Gastrocnemius medialis (tissue), 4 donors: ENCODE measurements around the gene RPL36A.

Experiments used
- CTCF ChIP-seq, 5 experiments: fragments of 450-650 bp in 3 of 5; fragments of 200-600 bp in 2 of 5; sonication (generic) in 2 of 5; IDR thresholded peaks in 4 of 5; conservative IDR thresholded peaks in 1 of 5; 1 replicate in 4 of 5; 2 replicates in 1 of 5; pipeline ENCODE4 v1.5.1; 2016 to 2019; ENCODE audit warnings: antibody characterized with exemption in 5 of 5, mild to moderate bottlenecking in 3 of 5, moderate library complexity in 3 of 5
- POLR2A ChIP-seq, 2 donors: fragments of 450-650 bp; IDR thresholded peaks; one replicate each; pipeline ENCODE4 v1.6.1; 2017; ENCODE audit warnings: antibody characterized with exemption in 2 of 2, mild to moderate bottlenecking in 2 of 2, moderate library complexity in 2 of 2

DNA sequence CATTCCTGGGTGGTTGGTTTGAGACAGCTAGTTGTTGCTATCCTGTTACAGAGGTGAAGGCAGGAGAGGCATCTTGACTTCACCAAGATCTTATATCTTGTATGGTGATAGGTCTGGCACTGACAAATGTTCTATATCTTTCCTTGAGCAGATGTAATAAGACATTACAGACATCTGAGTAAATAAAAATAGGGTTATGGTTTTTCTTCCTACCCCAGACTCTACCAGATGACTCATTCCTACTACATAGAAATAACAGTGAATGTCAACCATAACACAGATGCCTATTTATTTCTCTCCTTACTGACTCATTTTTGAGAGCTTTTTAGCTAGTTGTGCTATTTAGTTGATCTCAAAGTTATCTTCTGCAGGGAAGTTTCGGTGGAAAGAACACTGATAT lies 39.1 kb downstream of the RPL36A start:
- TF ChIP-seq POLR2A (IDR thresholded peaks at IDR 0.05) = no peak
- no peak for TF ChIP-seq CTCF (IDR thresholded peaks at IDR 0.05 in 4 of 5, conservative IDR thresholded peaks at IDR 0.05 in 1 of 5)
